GM12892 (cell line): ENCODE data around the gene RPTOR.

Experiments used
- POLR2A ChIP-seq: IDR thresholded peaks from 2 replicates; pipeline ENCODE4 v1.6.1; 2011; ENCODE audit warnings: low read depth, low read length, control low read depth
- POLR2AphosphoS5 ChIP-seq: IDR thresholded peaks from 2 replicates; pipeline ENCODE4 v1.6.1; 2011; ENCODE audit warnings: low read depth, low read length, control low read depth

DNA sequence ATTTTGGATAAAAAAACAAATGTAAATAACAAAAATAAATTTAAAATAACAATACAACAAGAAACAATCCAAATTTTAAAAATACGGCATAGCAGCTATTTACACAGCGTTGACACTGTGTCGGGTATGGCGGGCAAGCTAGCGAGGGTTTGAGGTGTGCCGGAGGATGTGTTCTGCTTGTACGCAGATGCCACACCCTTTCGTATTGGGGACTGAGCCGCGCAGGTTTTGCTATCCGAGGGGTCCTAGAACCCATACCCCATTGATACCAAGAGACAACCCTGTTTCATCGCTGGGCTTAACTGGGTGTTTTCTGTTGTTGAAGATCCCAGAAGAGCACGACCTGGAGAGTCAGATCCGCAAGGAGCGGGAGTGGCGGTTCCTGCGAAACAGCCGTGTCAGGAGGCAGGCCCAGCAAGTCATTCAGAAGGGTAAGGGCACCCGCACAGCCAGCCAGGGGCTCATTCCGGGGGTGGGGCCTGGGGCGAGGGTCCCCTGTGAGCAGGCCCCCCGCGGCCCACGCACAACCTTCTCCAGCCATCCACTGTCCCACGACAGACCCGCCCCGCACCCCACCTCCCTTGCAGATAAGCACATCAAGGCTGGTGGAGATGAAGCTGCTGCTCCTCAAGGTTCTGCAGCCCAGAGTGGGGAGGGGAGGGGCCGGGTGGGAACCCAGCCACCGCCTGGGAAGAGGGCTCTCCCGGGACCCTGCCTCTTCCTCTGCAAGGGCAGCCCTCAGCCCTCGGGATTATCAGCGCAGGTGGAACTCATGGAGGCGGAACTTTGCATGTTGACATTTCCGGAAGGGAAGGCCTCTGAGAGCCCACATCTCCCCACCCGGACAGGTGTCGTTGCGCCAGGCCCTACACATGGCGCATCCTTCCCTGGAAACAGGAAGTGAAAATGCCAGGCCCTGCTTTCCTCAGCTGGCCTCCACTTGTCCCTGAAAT, 395.8 kb downstream of the RPTOR start:
- TF ChIP-seq POLR2AphosphoS5 (no peak), POLR2A (no peak)
